HEK293 (cell line): ENCODE measurements around the gene CLIC3.

Experiments
- CTCF ChIP-seq: fragments of 450-650 bp; formaldehyde crosslinking; IDR thresholded peaks from 2 replicates; pipeline ENCODE4 v1.5.1; 2016; ENCODE audit warnings: missing biosample characterization, missing genetic modification characterization
- YY1 ChIP-seq: fragments of 450-650 bp; formaldehyde crosslinking; IDR thresholded peaks from 2 replicates; pipeline ENCODE4 v1.5.1; 2018; ENCODE audit warnings: missing biosample characterization, missing genetic modification characterization
- ZBTB7A ChIP-seq: fragments of 450-650 bp; formaldehyde crosslinking; IDR thresholded peaks from 2 replicates; pipeline ENCODE4 v1.5.1; 2016; ENCODE audit warnings: low read depth, missing biosample characterization, missing genetic modification characterization

GRCh38 chr9:136969150-136969549 is 27.2 kb downstream of the CLIC3 start:
- no peak for TF ChIP-seq YY1 (tag by site-specific recombination)
- TF ChIP-seq ZBTB7A (tag by site-specific recombination), result no peak
- no peak for TF ChIP-seq CTCF (tag by site-specific recombination)
